Effector CD4-positive, alpha-beta T cell (primary cell): ENCODE results near the gene TCP11L1.

Experiments
- DNase-seq: peaks from one replicate; pipeline ENCODE4 v3.0.0-alpha.2; 2020
- total RNA-seq: gene quantifications from one replicate; lab custom pipeline; 2026; lab: John Stamatoyannopoulos, UW

The TCP11L1 gene, protein sequence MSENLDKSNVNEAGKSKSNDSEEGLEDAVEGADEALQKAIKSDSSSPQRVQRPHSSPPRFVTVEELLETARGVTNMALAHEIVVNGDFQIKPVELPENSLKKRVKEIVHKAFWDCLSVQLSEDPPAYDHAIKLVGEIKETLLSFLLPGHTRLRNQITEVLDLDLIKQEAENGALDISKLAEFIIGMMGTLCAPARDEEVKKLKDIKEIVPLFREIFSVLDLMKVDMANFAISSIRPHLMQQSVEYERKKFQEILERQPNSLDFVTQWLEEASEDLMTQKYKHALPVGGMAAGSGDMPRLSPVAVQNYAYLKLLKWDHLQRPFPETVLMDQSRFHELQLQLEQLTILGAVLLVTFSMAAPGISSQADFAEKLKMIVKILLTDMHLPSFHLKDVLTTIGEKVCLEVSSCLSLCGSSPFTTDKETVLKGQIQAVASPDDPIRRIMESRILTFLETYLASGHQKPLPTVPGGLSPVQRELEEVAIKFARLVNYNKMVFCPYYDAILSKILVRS
- 15.0 reads per million, percentile 40 among the genes with 10 or more reads in this experiment for total RNA-seq

DNA sequence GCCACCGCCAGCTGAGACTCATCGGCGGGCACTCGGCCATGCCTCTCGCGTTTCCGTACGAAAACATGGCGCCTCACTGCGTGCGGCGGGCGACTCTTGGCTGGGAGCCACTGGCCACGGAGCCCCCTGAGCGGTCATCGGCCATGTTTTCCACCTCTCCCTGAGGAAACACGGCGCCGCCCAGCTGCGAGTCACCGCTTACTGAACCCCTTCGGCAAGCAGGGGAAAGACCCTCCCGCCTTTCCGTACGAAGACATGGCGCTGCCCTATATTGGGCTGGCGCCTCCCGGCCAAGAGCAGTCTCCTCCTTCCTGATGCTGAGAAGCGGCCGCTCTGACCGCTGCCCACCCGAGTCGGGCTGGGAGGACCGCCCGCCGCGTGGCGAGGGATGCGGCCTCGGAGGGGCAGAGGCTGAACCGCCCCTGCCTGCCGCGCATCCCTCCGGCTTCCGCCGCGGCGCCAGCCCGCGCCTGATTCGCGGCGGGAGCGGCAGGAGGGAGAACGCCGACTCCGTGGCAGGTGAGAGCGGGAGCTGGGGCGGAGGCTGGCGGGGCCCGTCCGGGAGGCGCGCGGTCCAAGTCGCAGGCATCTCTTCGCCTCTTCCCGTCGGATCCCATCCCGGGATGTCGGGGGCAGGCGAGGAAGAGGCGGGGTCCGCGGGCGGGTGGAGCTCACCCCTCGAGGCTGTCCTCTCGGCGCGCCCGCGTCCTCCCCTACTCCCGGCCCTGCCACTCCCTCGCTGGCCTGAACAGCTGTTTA, at the start of gene TCP11L1:
Gene TCP11L1 (plus strand): TSS at position 299 of the 759 bp plus-strand sequence. CDS start 4,202 bp downstream, outside the sequence.
- DNase-seq, result peak; percentile 76

GRCh38 chr11:32990481-32990880, 48.9 kb upstream of the TCP11L1 start:
- DNase-seq, result no peak

- no peak for DNase-seq
Observed at GRCh38 chr11:32991427-32991826, 47.9 kb upstream of the TCP11L1 start.

DNA sequence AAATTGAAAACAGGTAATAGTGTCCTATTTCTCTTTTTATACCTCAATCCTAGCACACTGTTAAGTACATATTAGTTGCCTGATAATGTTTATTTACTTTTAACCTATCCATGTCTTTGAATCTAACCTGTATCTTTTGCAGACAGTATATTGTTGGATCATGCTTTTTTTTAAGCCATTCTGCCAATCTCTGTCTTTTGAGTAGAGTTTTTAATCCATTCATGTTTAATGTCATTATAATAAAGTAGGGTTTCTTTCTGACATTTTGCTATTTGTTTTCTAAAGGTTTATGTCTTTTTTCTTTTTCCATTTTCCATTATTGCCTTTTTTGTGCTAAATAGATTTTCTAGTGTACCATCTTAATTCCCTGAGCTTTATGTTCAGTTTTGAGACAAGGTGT, 47.5 kb upstream of the TCP11L1 start:
- no peak for DNase-seq

DNA sequence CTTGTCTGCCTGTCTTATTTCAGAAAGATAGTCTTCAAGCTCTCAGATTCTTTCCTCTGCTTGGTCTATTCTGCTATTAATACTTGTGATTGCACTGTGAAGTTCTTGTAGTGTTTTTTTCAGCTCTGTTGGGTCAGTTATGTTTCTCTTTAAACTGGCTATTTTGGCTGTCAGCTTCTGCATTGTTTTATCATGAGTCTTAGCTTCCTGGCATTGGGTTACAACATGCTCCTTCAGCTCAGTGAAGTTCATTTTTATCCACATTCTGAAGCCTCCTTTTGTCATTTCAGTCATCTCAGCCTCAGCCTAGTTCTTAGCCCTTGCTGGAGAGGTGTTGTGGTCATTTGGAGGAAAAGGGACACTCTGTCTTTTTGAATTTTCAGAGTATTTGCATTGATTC, 39.2 kb upstream of the TCP11L1 start:
- no peak for DNase-seq

DNA sequence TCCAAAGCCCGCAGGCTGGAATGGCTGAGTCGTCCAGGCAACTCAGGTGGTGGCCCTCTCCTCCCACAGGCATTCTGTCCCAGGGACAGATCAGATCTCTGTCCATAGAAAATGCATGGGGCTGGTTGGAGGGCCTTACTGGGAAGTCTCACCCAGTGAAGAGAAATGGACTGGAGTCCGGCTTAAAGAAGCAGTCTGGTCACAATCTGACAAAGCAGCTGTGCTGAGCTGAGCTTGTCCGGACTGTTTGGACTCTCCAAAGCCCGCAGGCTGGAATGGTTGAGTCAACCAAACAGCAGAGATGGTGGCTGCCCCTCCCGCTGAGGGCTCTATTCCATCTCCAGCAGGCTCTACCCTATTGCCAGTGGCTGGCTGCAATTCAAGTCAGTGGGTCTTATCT, 38.1 kb upstream of the TCP11L1 start:
- no peak for DNase-seq

GRCh38 chr11:33001751-33002542, 37.4 kb upstream of the TCP11L1 start:
- DNase-seq, result no peak

DNA sequence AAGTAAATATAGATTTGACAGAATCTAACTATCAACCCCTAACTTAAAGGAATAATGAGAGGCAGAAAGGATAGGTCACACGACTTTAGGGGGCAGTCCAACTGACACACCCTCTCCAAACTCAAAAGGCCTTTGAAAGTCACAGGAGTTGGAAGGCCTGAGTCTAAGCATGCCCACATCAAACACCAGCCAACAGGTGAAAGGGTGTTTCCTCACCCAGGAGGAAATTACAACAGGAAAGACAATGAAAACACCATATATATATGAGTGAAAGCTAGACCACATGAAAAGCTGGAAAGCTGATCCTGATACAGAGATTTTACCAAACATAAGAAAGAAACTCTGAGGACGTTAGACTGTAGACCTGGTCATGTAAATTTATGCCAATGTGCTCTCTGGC, 34.2 kb upstream of the TCP11L1 start:
- no peak for DNase-seq

- no peak for DNase-seq
Observed at GRCh38 chr11:33006010-33006409, 33.4 kb upstream of the TCP11L1 start.

- DNase-seq, result no peak
Observed at GRCh38 chr11:33013755-33014154, 25.6 kb upstream of the TCP11L1 start.

GRCh38 chr11:33015621-33016551, 23.5 kb upstream of the TCP11L1 start, which contains the start of gene DEPDC7:
DEPDC7 (plus strand) TSS chr11:33015878; CDS start chr11:33015956, 78 bp downstream.
- DNase-seq, result peak; percentile 66

DNA sequence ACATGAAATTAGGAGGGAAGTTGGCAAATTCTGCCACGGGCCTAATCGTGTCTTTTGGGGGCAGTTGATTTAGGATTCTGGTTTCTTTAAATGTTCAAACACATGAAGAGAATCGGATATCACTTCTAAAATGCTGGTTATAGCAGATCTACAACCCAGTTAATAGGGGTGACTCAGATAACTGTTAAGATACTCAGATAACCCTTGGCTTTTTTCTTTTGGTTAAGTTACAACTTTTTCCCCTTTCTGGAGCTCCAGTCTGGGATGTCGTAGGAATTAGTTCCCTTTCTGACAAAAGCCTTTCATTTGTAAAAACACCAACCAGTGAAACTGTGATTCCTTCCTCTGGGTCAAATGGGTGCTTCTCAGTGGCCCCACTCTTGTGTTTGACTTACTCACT, 22.7 kb upstream of the TCP11L1 start:
- no peak for DNase-seq

DNA sequence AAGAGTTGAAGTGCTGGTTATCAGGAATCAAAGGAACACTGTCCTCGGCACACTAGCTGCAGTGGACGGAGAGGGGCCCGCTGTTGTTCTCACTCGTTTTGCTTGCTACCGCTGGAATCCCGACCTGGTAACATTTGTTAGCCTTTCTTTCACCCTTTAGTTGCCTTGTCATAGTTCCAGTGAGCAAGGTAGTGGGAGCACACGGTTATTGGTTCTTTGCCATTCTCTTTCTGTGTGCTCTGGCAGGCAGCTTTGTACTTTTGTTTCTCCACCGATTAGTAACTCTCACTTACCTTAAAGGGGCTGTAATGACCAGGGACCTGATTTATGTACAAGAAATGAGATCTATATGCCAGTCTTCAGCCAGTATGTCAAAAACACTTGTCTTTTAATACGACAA, 21.9 kb upstream of the TCP11L1 start:
- DNase-seq, result no peak

DNA sequence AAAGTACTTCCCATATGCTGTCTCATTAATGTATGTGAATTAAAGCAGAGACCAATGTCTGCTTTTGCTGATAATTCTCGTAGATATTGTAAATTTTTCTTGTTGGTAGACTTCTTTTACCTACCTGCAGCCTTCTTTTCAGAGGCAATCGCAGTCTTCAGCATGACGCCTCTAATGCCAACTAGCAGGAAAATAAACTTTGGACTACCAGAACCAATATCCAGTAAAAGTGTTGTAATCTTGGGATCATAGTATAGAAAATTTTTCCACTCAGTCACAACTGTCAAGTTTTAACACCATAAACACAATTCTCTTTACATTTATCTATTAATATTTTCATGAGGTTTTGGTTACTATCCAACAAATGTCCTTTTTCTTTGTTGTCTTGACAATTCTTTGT, 21.4 kb upstream of the TCP11L1 start:
- no peak for DNase-seq

- no peak for DNase-seq
Observed at GRCh38 chr11:33018840-33019239, 20.5 kb upstream of the TCP11L1 start.

GRCh38 chr11:33021501-33021900, 17.9 kb upstream of the TCP11L1 start:
- no peak for DNase-seq

- no peak for DNase-seq
Observed at GRCh38 chr11:33021937-33022336, 17.4 kb upstream of the TCP11L1 start.

- no peak for DNase-seq
Observed at GRCh38 chr11:33025339-33025722, 14.0 kb upstream of the TCP11L1 start.

DNA sequence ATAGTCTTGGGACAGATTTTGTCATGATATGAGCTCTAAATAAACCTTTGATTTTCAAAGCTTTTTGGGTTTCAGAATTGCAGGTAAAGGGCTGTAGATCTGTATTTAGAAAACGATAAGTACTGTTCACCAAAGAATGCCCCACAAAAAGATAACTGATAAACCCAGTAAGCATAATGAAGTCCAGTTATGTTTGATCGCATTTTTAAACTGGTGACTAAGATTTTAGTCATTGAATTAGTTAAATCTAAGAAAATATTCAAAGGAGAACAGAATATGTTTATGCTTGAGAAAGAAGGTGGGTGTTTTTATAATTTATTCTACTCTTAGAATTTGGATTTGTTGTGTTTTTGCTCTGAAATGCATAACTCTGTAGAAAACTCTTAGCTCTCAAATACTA, 12.1 kb upstream of the TCP11L1 start:
- DNase-seq, result no peak

DNA sequence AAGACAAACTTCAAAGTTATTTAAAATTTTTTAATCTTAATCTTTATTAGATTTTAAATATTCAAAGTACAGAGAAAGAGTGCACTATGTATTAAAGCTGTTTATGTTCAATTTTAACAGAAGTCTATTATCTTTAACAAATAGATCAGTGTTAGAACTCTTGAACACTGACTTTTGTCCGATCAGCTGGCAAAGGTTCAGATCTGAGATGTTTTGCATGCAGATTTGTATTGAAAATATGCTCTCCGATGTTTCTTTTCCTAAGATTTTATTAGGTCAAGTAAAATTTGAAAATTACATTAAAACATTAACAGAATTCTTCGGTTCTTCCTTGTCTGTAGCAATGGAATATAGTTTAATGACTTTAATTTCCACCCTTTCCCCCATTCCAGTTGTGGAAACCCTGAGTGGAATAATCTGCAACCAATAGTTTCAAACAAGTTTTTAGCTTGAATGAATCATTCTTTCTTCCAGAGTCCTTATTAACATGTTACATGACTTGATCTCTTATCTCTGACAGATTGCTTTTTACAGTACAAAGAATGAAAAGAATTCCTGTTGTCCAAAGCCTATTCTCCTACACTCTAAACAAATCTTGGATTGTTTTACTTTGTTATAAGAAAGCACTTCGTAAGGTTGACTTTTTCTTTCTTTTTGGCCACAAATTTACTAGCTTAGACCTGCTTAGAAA, 11.4 kb upstream of the TCP11L1 start:
- no peak for DNase-seq

DNA sequence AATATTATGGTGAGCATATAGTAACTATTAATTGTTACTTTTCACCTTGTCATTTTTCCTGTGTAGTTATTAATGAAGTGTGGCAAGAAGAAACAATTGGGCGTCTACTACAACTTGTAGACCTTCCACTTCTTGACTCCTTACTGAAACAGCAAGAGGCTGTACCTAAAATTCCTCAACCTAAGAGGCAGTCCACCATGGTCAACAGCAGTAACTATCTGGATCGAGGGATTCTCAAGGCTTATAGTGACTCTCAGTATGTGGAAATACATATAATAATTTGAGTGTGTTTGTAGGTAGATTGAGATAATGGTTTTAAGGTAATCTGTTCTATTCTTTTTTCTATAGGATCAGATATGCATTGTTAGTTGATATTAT, 10.8 kb upstream of the TCP11L1 start:
- no peak for DNase-seq
